ENCODE data around the gene UGT1A6.

The UGT1A6 gene

GRCh38 chr2:233803292-233803911 is 110.7 kb downstream of the UGT1A6 start:
- DNase-seq = no peak

GRCh38 chr2:233803994-233804393 is 111.3 kb downstream of the UGT1A6 start:
- no peak for DNase-seq

DNA sequence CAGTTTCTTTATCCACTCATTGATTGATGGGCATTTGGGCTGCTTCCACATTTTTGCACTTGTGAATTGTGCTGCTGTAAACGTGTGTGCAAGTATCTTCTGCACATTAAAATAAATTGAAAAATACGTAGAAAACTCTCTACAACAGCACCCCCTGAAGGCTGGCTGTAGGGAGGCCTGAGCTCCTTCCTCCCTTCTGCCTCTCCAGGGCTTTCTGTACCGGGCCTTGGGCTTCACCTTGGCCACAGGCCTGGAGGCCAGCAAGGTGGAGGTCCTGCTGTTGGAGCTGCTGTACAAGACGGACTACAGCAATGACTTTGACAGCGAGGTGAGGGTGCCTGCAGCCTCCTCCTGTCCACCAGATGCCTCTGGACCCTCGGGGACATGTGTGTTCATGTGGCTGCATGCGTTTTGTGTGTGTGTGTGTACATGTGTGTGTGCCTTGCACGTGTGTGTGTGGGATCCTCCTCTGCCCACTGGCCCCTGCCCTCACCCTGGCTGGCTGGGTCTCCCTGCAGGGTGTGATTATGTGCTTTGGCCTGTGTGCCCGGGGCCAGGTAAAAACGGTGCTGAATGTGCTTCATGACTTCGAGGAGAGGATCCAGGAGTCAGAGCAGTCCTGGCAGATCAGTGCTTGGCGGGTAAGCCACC is 114.7 kb downstream of the UGT1A6 start:
- DNase-seq = no peak

DNA sequence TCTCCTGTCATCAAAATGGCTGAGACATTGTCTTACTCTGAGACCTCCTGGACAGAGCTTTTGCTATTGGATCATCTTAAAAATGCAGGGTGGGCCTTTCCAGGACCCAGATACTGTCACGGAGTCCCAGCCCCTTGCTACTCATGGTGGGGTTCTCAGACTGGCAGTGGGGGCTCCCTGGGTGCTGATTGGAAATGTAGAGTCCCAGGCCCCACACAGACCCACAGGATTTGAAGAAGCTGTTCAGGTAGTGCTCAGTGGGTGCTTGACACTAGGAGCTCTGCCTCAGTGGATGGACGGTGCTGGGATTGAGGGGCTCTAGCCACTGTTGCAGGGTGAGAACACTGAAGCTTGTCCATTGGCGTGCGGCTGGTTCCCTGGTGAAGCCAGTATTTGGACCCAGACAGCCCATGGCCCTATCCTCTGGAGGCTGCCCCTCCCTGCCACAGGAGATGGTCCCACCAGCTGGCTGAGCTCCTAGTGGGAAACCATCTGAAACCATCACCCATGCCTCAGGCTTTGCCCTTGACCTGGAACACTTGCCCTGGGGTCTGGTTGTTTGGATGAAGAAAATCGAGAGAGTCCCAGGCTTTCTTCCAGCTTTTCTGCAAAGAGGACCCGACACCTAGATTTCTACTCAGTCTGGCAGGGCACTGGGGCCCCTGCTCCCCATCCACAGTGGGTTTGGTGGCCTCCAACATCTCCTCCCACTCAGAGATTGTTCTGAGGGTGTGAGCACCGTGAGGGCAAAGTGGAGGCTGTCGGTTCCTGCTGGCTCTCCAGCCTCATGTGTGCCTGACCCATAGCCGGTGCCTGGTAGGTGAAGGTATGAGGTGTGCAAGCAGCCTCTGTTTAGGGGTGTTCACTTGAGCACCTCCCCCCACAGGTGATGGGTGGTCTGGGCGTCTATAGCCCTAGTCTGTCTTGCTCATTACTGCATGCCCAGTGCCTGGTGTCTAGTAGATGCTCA is 115.6 kb downstream of the UGT1A6 start:
- DNase-seq = no peak

GRCh38 chr2:233810385-233810784 is 117.7 kb downstream of the UGT1A6 start:
- no peak for DNase-seq

GRCh38 chr2:233811087-233811486 is 118.4 kb downstream of the UGT1A6 start:
- no peak for DNase-seq

DNA sequence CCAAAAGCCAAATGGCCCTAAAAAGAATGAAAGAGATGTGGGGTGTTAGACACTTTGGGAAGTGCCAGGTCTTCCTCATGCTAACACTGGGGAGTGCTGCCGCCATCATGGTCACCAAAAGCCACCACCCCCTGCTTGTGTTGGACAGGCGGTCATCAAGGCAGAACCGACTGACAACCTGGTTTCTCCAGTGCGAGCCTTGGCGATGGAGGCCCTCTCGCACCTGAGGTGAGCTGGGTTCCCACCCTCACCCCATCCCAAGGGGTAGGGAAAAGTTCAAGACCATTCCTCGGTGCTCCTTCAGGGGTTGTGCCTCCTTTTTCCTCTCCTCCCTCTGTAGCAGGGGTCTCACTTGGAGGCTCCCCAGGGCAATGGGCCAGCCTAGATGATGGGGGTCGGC is 119.0 kb downstream of the UGT1A6 start:
- DNase-seq = no peak

DNA sequence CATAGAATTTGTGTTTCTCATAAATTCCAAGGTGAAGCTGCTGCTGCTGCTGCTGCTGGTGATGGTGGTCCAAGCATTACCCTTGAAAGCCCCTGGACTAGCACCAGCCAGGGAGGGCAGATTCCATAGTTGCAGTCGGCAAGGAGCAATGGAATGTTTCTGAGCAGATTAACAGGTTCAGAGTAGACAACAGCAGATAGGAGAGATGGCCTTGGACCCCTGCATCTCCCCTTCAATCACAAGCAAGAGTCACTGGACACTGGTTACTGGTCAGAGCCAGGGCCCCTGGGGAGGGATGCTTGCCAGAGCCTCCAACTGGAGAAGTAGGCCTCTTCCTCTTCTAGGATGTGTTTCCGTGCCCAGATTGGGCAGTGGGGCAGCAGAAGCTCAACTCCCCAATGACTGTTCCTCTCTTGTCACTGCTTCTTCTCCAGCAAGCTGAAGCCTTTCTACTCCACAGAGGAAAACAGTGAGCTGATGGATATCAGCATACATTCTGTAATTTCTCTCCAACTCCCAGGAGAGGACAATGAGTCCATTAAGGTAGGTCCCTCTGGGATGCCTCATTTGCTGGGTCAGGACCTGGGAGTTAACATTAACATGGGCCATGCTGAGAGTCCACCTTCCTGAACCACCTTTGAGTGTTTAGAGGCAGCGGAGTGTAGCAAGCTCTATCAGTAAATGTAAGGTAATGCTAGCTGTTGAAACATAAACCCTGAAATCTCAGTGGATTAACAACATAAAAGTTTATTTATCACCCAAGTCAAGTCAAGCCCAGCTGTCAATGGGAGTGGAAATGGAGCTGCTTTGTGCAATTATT is 120.8 kb downstream of the UGT1A6 start:
- DNase-seq = no peak

- DNase-seq = no peak
Observed at GRCh38 chr2:233814056-233814835, 121.6 kb downstream of the UGT1A6 start.

- DNase-seq = no peak
Observed at GRCh38 chr2:233815861-233816260, 123.2 kb downstream of the UGT1A6 start.

DNA sequence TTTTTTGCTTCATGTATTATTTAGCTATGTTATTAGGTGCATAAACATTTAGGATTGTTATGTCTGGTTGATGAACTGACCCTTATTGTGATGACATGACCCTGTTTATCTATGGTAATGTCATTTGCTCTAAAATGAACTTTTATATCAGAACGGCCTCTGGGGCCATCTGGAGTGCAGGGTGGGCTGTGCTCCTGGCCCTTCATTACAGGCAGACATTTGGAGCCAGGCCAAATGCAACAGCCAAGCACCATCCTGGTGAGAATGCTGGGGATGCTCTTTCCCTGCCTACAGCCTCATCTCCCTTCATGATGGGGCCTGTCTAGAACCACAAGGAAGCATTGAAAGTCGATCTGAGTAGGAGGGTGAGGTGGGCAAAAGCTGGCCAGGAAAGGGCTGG is 123.6 kb downstream of the UGT1A6 start:
- DNase-seq = no peak

DNA sequence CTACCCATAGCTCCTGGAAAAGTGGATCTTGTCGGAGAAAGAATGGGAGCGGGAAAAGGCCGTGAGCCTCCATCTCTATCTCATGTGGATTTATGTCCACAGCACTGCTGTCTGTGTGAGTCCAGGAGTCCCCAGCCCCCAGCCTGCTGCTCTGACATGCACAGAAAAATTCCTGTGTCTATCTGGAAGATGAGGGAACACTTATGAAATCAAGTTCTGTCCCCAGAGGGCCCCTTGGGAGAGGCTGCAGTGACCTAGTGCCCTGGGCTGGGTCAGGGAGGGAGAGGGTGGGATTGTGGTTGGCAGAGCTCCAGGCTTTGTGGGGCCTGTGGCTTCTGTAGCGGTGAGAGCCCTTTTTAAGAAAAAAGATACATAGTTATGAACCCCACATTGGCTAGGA is 124.1 kb downstream of the UGT1A6 start:
- no peak for DNase-seq

DNA sequence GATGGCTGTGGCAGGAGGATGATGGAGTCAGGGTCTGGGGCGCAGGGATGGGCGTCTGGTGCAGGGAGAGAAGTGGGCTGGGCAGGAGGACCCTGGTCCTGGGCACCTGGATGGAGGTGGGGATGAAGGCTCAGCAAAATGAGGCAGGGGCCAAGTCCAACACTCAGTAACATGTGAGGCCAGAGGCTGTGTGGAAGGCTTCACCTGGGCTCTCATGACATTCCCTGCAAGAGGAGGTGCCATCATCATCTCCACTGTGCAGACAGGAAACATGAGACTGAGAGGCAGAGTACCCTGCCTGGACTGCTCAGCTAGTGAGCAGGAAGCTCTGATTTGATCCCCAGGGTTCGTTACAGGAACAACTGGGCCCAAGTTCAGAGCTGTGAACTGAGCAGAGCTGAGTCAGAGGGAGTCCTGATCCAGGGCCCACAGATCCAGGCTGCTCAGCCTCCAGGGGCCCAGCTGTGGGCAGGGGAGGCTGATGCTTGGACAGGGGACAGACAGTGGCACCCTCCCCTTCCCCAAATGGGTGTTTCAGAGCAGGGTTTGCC is 124.7 kb downstream of the UGT1A6 start:
- DNase-seq = no peak

DNA sequence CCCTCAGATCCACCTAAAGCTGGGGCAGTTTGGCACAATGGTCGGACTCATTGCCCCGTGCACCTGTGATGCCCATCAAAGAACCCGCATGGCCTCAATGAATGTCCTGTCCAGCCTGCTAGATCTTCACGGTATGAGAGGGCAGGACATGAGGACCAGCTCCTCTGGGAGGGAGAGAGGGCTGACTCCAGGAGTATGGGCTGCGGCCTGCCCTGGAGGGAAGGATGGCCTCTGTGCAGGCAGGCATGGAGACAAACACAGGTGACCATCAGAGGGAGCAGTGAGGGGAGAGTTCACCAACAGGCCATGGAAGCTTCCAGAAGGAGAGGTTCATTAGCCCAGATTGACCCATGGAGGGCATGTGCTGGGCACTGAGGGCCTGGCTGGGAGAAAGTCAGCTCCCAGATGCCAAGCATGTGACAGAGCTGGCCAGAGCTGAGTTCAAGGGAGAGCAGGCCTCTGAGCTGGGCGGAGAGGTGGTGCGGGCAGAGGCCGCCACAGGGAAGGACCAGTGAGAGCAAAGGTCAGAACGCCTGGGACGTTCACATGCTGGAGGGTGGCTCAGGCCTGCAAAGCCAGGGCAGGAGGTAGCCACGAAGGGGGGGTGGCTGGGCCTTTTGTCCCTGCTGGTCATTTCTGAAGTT is 125.4 kb downstream of the UGT1A6 start:
- DNase-seq = no peak

GRCh38 chr2:233818639-233819621 is 126.2 kb downstream of the UGT1A6 start:
- no peak for DNase-seq

DNA sequence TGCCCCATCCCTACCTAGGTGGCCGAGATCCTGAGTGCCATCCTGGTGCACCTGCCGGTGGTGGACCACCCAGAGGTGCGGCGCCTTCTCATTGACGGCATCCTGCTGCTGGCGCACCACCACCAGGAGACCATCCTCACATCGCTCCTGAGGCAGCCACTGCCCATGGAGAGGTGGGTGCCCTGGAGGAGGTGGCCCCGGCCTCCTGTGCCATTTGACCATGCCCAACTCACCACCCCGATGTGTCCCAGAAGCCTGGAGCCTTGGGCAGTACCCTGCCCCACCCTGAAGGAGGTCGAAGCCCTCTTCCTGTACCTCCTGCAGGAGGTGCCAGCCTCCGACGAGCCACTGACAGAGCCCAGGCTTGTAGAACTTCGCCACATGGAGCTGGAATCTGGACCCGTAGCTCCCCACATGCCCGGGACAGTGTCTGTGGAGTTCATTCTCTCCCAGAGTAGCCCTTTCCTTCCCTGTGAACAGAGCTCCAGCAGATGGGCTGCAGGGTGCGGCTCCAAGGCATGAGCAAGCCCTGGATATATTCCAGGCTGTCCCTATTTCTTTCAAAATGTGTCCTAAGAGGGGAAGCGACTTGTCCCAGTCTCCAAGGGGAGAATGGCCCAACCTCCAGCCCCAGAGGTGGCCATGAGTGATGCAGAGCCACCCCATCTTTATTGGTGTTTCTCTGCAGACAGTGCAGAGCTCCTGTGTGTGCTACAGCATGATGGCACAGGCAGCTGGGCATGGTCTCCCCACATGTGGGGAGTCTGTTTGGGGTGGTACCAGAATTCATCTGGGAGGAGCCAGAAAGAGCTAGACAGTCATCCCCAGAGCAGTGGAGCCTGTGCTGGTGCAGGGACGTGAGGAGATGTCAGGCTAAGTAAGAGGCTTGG is 127.4 kb downstream of the UGT1A6 start:
- DNase-seq = no peak

- DNase-seq = no peak
Observed at GRCh38 chr2:233820774-233821105, 128.1 kb downstream of the UGT1A6 start.

DNA sequence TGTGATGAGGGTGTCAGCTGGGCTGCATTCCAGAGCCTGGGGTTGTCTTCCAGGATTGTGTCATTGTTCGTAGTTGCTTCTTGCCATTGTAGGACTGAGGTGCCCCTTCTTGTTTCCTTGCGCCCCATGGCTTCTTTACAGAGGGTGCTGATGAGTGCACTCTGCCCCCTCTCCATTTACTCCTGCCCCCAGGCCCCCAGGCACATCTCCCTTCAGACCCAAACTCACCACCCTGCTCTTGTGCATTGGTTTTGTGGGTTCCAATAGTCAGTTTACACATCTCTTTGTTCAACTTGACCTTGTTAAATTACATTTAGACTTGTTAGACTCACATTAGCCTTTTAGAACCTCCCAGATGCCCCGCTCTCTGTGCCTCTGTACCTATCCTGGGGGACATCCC is 128.5 kb downstream of the UGT1A6 start:
- no peak for DNase-seq

GRCh38 chr2:233821709-233822100 is 129.0 kb downstream of the UGT1A6 start:
- no peak for DNase-seq
